ENCODE results near the gene RYK.

Gene RYK

DNA sequence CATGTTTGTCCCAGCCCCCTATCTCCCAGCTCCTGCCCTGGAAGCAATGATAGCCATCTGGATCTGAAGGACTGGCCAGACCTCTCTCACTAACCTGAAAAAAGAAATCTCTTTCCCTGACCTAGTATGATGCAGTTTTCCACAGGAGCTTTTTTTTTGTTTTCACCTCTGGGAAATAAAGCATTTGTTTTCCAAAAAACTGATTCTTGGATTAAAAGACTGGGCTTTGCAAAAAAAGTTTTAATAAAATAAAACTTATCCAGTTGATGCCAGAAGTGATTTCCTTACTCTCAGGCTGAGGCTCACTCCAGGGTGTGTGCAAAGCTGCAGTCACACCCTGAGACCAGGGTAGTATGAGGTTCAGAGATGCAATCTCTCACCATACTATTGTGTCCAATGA lies 104.0 kb downstream of the RYK start:
- DNase-seq, result no peak

DNA sequence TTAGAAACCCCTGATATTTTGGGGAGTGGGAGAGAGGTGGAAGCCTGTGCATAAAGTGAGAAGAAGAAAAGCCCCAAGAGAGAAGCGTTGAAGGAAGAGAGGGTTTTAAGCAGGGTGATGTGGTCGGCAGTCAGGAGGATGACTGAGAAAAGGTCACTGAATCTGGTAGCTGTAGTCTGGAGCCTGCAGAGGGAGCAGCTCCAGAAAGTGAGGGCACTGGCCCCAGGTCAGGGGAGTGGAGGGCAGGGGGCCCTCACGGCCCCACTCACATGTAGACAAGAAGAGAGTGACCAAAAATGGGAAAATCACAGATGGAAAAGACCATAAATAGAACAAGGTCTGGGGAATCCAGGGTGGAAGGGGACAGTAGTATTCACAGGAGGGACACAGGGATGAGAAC lies 105.5 kb downstream of the RYK start:
- DNase-seq, result no peak

GRCh38 chr3:134144694-134145093 lies 106.0 kb downstream of the RYK start:
- DNase-seq, result no peak

DNA sequence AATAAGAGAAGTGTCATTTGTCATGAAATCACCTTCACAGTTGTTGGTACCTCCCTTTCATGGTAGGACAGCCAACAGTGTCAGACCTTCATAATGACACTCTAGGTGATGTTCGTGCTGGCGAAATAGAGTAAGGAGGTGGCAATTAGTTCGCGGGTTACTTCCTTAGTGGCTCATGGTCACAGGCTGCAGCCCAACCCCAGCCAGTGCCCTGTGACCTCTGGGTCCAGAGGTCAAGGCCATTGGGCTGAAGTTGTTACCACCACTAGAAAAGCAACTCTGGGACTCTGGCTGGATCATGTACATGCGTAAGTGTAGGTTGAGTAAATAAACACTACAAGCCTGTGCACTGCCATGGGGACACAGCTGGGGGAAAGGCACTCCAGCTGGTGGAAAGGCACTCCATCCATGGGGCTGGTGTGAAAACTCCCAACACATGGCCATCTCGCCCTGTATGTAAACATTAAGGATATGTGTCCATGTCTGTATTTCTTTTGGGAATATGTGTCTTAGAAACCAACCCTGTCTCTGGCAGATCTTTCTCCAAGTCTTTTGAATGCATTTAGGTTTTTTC lies 106.7 kb downstream of the RYK start:
- DNase-seq, result no peak

DNA sequence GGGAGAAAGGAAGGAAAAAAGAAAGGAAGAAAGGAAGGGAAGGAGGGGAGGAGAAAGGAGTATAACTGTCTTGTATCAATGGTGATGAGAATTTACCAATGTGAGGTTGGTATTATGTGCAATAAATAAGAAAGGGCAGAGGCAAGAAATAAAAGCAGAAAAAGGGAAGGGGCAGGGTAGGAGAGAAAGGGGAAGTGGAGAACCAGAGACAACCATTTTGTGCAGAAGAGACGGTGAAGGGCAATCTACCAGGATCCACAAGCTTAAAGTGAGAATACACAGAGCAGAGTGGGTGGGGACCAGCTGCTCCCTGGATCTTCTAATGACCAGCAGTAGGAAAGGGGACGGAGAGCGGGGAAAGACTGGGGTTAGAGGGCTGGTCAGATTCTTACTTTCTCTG lies 114.1 kb downstream of the RYK start:
- no peak for DNase-seq

- no peak for DNase-seq
Observed at GRCh38 chr3:134134698-134135415, 115.8 kb downstream of the RYK start.

DNA sequence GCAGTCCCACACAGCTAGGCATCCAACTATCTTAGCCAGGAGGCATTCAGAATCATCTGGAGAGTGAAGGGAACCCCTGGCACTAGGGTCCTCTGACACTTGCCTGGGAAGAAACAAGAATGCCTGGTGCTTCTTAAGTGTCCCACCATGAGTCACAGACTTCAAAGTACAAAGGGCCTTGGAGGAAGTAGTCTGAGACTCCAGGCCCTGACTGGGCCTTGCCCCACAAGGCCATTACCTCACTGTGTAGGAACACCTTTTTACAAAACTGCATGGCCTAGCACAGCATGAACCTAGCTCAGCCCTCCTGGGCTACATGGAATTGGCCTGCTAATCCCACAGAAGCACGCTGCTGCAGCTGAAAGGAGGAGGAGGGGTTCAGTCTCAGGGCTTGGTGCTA lies 116.4 kb downstream of the RYK start:
- DNase-seq, result no peak

DNA sequence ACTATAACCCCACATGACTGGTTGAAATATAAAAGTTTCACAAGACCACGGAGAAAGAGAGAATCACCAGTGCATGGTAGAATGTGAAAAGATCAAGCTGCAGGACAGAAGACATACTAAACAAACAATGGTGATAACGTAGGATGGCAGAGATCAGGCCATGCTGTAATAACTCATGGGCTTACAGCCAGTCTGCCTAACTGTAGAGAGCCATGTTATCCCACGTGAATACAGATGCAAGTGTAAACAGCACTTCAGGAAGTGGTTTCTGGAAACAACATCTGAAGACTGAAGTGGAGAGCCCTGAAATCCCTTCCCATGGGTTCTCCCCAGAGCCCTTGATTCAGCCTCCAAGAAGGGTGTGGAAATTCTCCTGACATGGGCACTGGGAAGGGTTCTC lies 117.7 kb downstream of the RYK start:
- no peak for DNase-seq

- DNase-seq, result no peak
Observed at GRCh38 chr3:134126153-134126552, 124.5 kb downstream of the RYK start.

GRCh38 chr3:134114726-134115125 lies 135.9 kb downstream of the RYK start:
- no peak for DNase-seq

DNA sequence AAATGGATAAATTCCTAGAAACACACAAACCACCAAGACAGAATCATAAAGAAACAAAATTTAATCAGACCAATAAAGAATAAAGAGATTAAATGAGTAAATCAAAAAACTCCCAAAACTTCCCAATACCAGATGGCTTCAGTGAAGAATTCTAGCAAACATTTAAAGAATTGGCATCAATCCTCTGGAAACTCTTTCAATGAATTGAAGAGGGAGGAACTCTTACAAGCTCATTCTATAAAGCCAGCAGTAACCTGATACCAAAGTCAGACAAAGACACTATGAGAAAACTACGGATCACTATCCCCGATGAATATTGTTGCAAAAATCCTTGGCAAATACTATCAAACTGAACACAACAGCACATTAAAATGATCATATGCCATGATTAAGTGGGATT lies 139.0 kb downstream of the RYK start:
- no peak for DNase-seq

DNA sequence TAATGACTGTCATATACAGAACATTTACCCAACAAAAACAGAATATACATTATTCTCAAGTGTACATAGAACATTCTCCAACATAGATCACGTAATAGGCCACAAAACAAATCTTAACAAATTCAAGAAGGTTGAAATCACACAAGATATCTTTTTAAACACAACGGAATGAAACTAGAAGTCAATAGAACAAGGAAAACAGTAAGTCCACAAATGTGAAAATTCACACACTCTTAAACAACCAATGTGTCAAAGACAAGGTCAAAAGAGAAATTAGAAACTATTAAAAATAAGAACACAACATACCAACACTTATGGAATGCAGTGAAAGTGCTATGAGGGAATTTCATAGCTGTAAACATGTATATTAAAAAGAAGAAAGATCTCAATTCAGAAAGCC lies 139.7 kb downstream of the RYK start:
- no peak for DNase-seq
